GM18505 (cell line): ENCODE data around the gene TOX2.

ENCODE experiments used
- ATAC-seq: cut with Tn5 transposase; IDR thresholded peaks from one replicate; pipeline ENCODE4 v1.9.1; 2021; ENCODE audit not compliant: unreplicated experiment
- POLR2A ChIP-seq: IDR thresholded peaks from 4 replicates; pipeline ENCODE4 v1.6.1; 2011; ENCODE audit warnings: borderline replicate concordance; ENCODE audit not compliant: insufficient read depth, insufficient read length; ENCODE audit errors: extremely low read depth

The TOX2 gene

DNA sequence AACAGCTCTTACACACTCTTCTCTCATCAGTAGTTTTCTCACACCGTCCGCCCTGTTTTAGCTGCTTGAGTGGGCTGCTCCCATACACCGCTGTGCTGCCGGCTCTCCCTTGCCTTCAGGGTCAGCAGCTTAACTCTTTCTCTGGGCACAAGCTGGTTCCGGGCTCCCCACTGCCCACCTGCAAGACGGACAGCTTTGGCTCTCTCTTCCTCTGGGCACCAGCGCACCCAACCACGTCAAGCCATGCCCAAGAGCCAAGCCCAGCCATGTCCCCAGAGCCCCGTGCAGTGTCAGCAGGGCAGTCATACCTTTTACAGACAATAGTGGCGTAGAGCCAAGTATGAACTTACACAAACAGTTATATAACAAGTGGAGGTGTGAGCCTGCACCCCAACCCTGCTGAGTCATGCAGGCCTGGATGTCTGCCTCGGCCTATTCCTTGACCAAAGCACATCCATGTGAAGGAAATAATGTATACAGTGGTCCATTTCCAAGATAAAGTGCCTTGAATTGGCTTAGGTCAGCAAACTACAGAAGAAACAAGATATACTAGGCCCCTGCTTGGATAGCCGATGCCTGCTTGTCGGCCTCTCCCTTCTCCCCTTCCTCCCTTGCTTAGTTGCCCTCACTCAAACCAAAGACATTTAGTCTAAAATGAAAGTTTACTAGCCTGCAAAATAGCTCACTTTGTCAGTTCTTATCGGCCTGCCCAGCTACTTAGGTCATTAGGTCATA, 183.0 kb downstream of the TOX2 start:
- no peak for TF ChIP-seq POLR2A
- no peak for ATAC-seq

DNA sequence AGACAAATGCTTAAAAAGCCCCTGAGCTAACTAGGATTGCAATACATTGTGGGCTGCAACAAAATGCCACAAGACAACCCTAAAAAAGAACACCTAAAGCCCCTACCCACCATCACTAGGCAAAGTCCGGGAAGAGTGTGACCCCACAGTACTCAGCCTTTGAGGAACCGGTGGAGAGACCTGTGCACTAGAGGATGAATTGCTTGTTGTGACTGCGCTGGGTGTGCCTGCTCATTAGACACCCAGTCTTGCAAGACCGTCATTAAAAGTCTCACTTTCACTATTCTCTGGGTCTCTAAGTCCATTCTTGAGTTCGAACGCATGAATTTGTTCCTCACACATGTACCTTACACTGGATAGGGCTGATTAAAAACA, 183.6 kb downstream of the TOX2 start:
- no peak for TF ChIP-seq POLR2A
- ATAC-seq = no peak

DNA sequence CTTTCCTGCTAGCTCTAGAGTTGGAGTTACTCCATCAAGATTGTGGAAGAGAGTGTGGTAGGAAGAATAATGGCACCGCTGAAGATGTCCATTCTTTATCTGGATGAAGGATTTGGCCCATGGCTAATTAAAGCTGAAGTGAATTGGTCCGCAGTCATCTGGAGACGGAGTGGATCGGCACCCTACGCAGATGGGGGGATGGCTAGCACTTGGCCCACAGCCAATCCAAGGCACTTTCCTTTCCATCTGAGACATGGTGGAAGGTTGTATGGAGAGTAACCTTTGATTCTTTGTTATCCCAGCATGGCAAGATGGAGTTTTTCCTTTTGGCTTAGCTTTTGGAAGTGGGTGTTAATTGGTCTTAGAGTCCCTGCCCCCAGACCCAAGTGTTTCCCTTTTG, 184.0 kb downstream of the TOX2 start:
- TF ChIP-seq POLR2A = no peak
- no peak for ATAC-seq

DNA sequence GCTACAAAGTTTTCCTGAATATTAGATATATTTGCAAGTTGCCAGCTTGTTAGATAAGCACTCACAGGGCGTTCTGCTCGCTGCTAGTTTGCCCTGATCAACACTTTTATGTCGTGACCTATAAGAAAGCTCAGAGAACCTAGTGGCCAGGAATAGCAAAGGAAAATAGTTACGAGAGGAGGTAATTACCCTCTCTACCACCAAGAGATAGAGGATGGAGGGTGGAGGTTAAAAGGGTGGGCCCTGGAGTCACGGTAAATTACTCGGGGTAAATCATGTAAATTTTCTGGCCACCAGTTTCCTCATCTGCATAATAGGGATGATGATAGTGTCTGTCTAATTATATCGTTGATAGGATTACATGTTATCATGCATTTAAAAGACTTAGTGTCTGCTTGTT, 185.2 kb downstream of the TOX2 start:
- TF ChIP-seq POLR2A = no peak
- no peak for ATAC-seq

DNA sequence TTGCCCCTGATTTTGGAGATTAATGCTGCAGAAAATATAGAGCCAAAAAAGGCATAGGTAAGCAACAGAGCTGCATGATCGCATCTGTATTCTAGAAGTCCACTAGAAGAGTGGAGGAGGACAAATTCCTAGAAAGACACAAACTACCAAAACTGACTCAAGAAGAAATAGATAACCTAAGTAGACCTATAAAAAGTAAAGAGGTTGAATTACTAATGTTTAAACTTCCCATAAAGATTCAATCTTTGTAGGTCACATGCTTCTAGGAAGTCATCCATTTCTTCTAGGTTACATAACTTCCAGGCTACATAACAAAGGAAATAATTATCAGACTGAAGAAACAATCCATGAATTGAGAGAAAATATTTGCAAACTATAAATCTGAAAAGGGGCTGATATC, 187.9 kb downstream of the TOX2 start:
- ATAC-seq = no peak
- no peak for TF ChIP-seq POLR2A

DNA sequence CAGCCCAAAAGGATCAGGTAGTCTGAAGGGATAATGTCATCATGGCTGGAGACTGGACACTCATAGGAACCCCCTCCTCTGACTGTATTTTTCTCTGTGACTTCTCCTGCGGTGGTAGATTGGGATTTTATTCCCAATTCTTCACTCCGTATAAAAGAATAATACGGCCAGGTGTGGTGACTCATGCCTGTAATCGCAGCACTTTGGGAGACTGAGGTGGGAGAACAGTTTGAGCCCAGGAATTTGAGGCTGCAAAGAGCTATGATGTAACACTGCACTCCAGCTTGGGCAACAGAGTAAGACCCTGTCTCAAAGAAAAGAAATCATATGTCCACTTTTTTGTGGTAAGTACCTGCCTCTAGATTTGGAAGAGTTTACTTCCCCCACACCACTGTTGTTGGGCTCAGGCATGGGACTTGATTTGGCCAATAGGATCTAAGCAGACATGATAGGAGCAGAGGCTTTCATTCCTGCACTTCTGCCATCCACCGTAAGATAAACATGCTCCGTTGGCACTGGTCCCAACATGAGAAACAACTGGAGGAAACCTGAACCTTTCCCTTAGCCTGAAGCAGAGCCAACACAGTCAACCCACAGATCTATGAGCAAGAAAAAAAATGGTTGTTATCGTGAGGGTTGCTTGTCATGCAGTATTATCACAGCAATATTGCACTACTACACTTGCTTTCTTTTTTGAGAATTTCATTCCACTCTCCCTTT, 190.3 kb downstream of the TOX2 start:
- no peak for ATAC-seq
- no peak for TF ChIP-seq POLR2A

DNA sequence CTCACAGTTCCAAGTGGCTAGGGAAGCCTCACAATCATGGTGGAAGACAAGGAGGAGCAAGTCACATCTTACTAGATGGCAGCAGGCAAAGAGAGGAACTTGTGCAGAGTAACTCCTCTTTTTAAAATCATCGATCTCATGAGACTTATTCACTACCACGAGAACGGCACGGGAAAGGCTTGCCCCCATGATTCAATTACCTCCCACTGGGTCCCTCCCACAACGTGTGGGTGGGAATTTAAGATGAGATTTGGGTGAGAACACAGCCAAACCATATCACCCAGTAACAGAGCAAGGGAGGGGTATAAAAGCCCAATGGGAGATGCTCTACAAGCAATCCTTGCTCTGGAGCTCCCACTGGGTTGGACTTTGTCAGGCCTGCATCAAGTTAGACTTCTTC, 192.0 kb downstream of the TOX2 start:
- no peak for TF ChIP-seq POLR2A
- ATAC-seq = no peak

DNA sequence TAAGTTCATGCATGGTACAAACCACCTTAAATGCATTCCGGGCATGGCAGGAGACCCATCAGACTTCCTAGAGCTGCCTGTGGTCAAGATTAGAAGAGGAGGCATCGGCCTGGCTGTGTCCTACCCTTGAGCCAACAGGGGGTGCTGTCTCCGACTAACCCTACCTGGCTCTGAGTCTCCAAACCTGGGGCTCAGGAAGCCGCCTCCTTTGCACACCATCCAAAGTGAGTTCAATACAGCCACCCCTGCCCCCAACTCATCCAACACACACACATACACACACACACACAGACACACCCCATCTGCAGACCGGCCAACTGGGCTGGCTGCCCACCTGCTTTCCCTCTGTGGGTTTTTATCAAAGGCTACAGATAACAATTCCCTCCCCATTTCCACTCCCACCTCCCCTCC, 195.3 kb downstream of the TOX2 start:
- no peak for ATAC-seq

DNA sequence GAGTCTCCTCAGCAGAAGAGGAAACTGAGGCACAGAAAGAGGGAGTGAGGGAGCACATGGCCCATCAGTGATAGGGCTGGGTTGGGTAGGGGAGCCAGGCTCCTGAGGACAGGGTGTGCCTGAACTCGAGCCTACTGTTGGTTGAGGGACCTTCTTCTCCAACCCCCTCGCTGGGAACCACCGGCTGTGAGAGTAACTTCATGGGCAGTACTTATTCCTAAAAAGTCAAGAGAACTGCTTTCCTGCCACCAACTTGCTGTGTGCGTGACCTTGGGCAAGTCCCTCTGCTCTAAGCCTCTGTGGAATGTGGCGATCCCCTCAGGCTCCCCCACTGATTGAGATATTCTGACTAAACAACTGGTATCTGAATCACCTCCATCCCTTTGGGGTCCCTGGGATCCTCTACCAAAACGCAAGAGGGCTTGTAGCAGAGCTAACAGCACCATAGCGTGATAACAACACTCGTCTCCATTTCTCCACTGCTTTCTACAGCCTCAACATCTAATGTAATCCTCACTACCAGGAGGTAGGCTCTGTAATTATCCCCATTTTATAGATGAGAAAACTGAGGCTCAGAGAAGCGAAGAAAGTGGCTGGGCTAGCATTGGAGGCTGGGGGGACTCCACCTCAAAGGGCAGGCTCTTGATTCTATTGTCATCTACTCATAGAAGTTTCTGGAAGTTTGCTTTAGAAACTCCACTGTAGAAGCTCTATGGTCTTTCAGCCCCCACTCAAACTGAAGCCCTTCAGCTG, 196.3 kb downstream of the TOX2 start:
- no peak for ATAC-seq
- no peak for TF ChIP-seq POLR2A

More for the DNA sequence above, 195.3 kb downstream of the TOX2 start:
- TF ChIP-seq POLR2A = no peak

DNA sequence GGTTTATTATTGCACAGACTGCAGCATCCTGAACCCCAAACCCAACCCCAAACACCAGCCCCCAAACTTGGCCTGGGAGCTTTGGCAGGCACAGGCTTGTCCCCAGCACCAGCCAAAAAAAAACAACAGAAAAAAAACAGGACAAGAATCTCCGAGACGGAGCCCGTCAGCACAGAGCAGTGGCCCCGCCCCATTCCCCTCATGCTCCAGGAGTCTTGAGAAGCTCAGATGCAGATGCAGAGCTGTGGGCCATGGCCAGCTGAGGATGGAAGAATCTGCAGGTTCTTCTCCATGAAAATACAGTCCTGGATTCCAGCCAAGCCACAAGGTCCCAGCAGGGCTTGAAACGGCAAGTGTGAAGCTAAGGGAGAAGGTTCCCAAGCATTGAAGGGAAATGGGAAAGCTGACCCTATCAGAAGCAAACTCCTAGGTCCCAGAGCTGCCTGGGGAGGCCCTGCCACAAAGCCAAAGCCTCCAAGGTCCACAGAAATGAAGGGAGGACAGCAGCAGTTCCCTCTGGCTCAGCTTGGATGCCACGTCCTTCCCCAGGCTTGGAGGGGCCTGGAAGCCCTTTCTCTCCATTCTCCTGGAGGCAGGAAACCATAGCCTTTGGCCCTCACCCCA, 197.2 kb downstream of the TOX2 start:
- no peak for ATAC-seq

DNA sequence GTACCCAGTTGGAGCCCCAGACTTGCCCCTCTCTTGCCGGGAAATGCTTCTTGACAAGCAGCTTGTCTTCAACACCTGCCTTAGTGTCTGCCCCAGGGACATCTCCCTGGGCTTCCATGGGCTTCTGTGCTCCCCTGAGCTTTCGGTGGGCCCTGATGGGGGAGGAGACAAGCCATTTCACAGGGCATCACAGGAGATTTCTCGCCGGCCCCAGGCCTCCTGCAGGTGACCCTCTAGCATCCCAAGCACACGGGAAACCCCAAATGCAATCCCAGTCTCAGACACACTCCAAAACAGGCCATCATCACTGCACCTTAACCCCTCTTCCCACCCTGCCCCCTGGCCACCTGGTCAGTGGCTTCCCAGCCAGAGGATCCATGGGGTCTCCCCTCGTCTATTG, 197.8 kb downstream of the TOX2 start:
- no peak for ATAC-seq
- TF ChIP-seq POLR2A = no peak

More for the DNA sequence above, 197.2 kb downstream of the TOX2 start:
- no peak for TF ChIP-seq POLR2A

DNA sequence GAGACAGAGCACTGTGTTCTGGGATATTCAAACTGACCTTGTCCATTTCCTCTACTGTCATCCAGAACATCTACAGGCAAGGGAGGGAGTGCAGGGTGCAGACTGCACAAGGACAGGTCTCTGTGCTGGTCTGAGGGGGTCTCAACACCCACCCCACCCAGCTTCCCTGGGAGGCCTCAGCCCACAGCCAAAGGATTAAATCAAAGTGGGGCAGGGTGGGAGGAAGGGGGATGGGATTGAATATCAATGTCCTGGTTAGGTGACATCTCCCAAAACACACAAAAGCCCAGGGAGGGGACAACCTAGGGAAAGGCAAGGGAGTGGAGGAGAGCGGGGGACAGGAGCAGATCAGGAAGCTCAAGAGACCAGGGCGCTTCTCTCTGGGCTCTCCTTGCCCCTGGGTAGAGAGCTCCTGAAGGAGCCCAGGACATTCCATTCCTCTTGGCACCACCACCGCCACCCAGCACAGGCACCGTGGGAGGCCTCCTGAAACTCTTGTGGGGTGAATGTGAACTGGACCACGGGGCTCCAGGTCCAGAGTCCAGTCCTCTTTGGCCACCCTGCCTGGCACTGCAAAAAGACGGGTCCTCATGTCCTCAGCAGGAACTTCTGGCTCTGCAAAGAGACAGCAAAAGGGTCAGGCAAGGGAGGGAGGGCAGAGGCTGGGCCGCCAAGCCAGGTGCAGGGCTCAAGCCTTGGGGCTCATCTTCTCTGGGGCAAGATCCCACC, 198.4 kb downstream of the TOX2 start:
- TF ChIP-seq POLR2A = no peak
- no peak for ATAC-seq

DNA sequence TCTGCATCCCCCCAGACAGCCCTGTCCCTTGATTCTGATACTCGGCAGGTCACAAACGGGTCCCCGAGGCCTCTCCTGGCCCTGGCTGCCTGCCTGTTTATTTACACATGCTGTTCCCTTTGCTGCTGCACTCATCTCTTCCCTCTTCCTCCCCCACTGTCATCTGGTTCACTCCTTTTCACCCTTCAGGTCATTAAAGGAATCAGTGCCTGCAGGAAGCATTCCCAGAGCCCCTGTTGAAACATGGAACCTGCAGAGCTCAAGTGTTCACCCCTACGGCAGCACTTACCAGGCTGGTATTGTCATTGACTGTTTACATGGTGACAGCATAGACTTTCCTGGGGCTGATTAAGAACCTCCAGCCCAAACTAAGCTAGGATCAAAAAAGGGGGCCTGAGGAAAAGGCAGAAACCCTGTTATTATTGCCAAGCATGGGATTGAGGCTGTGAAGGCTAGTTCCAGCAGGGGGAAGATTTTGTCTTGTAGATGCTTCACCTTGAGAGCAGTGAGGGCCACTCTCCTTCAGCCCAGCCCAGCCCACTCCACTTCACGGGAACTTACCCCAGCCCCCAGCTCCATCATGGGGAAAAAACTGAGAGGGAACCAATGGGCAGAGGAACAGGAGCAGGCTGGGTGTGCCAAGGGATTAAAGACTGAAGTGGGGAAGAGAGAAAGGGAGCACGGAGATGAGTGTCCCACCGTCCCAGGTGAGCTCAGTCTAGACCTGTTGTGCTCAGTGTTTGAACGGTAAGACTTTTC, 199.1 kb downstream of the TOX2 start:
- TF ChIP-seq POLR2A = no peak
- ATAC-seq = no peak

DNA sequence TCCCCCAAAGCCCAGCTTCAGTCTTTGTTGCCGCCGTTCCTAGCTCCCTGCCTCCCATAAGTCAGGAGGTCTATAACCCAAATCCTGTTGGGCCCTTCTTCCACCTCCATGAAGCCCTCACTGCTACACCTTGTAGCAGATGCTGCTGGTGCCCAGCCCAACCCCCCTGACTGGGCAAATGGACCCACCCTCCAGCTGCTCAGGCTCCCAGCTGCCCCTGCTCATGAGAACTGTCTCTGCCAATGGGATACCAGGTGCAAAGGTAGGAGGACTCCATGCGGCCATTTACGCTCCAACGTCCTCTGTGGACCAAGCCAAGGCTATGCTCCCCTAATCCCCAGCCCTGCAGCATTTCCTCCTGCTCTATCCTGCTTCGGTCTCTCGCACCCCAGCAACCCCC, 200.5 kb downstream of the TOX2 start:
- no peak for ATAC-seq
- TF ChIP-seq POLR2A = no peak
